GM18870 (cell line): ENCODE measurements around the gene COMP.
"Not testable (repeated sequence)": the region's sequence is repeated elsewhere in the genome, so short reads cannot be mapped to it uniquely, and the experiment has no call there.

Source experiments
- ATAC-seq: cut with Tn5 transposase; IDR thresholded peaks from one replicate; pipeline ENCODE4 v1.9.1; 2021; ENCODE audit warnings: moderate library complexity; ENCODE audit not compliant: unreplicated experiment

Gene COMP

GRCh38 chr19:18749362-18750231 is 41.5 kb downstream of the COMP start:
- no peak for ATAC-seq

DNA sequence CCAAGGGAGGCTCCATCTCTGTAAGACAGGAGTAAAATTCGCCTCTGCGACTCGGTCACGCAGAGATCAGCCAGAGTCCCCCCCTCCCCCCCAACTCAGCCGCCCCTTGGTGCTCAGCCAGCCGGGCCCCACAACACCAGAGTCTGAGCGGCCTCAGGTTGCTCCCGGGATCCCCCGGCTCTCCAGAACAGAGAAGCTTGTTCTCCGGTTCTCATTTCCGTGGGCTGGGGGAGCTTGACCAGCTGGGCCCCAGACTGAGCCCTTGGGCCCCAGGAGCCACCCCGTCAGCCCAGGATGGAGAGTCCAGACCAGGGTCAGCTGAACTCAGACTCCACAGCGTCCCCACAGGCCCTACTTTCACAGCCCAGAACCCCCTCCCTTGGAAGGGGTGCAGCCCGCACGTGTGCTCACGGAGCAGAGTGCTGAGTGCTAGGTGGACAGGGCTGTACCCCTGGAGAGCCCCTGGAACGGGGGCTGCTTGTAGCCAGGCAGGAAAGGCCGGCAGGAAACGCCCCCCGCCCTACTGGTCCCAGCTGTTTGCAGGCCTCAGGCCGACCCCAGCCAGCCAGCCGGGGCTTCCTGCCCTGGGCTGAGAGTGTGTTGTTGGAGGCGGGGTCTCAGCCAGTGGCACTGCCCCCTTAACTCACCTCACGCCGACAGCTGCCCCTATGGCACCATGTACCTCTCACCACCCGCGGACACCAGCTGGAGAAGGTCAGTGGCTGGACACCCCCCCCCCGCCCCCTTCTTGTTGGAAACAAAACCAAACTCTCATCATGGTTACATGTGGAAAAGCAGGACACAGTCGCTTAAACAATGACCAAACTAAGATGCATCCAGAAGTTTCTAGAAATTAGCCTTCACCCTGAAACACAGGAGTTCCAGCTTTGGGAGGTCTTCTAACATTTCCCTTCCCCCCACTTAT is 44.4 kb downstream of the COMP start:
- no peak for ATAC-seq

DNA sequence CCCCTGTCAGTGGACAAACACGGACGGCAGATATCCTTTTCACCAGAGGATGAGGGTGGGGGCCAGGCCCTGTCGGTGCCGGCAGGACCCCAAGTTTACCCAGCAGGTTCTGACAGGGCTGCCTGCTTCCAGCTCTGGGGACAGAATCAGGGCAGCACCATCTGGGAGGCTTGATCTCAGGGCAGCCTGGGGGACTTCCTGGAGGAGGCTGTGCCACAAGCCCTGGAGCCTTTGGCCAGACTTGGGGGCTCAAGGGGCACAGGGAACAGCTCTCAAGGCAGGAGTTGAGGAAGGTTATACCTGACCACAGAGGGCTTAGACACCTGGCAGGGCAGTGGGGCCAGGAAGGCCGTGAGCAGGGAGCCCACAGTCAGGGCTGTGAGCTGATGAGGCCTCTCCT is 45.2 kb downstream of the COMP start:
- no peak for ATAC-seq

DNA sequence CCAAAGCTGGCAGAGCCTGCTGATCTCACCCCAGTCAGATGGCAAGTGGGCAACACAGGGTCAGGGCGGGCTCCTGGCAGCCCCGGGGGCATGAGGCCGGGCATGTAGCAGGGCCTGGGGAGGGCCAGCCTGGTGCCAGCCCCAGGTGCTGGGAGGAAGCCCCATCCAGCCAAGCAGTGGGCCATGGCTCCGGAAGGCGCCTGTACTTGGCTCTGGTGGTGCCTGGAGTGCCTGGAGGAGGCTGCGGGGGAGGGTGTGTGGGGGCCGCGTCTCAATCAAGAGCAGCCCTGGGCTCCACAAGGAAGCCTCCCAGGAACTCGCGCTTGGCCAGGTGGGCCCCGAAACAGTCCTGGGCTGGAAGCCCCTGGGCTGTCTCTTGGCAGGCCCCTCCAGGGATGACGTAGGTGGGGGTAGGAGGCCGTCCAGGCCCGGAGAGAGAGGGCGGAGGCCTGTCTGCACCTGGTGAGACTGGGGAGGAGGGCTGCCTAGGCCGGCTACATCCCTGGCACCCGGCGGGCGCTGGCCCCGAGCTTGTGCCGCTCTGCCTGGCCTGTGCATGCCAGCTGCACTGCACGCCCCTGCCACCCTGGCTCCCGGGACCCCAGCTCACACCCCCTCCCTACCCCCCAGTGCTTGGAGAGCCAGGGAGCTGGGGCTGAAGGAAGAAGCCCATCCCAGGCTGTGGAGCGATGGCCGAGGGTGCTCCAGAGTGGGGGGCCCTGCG is 45.9 kb downstream of the COMP start:
- ATAC-seq = no peak

DNA sequence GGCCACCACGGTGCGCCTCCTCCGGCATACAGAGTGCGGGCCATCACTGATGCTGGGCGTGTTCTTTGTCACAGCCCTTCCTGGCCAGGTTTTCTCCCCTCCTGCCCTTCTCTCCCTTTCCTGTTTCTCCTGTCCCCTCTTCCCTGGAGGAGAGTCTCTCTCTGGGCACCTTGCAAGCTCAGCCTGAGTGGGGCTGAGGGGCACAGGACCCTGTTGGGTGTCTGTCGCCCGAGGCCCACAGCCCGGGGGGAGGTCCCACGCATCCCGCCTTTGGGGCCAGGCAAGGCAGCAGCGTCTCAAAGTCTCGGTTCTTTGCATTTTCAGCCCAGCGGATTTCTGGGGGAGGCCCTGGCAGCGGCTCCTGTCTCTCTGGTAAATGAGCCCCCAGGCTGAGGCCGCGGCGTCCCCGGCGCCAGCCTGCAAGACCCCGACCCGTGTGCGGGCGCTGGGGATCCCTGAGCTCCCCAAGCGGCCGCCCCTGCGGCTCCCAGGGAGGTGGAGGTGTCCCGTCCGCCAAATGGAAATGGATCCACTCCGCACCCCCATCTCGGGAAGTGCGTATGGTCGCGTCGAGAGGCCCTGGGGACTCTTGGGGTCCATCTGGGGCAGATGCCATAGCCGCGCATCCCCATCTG is 47.2 kb downstream of the COMP start:
- ATAC-seq = no peak

GRCh38 chr19:18742838-18743783 is 48.0 kb downstream of the COMP start:
- ATAC-seq = no peak

GRCh38 chr19:18742324-18742723 is 48.8 kb downstream of the COMP start:
- no peak for ATAC-seq

DNA sequence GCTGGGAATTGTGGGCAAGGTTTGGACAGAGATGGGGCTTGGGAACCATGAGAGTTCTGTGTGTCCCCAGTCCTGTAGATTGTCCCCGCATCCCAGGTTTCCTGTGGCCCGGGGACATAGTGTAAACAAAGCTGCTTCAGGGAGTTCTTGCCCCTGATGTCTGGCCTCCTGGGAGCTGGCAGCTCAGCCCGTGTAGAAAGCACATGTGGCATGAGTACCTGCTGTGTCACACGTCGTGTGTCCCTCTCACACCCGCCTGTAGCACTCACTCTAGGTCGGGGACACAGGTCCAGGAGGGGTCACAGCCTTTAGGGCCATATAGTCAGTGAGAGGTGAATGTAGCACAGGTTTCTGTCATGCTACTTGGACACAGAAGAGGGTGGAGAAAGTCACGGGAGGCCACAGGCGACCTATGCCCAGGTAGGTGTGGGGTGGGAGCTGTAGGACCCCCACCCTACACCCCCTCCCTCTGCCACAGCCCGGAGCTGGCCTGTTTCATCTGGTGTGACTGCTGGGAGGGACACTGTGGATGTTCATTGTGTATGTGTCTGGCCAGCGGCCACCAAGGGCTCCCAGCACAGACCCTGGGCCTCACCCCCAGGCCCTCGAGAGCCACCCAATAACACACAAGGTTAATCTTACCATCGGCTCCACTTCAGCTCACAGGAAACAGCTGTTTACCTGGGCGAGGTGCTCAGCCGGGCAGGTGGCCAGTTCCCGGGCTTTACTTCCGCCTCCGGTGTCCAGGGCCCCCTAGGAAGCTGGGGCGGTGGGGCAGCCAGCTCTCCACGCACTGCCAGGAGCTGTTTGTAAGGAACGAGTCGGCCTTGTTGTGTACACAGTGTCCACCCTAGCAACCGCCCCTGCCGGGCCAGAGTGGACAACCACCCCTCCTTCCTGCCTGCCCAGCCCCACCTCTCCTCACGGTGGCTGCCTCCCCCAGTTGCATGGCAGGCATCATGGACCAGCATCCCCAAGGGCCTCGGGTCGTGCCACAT is 49.7 kb downstream of the COMP start:
- no peak for ATAC-seq

- ATAC-seq = no peak
Observed at GRCh38 chr19:18738961-18739690, 52.0 kb downstream of the COMP start.

- no peak for ATAC-seq
Observed at GRCh38 chr19:18737954-18738351, 53.2 kb downstream of the COMP start.

DNA sequence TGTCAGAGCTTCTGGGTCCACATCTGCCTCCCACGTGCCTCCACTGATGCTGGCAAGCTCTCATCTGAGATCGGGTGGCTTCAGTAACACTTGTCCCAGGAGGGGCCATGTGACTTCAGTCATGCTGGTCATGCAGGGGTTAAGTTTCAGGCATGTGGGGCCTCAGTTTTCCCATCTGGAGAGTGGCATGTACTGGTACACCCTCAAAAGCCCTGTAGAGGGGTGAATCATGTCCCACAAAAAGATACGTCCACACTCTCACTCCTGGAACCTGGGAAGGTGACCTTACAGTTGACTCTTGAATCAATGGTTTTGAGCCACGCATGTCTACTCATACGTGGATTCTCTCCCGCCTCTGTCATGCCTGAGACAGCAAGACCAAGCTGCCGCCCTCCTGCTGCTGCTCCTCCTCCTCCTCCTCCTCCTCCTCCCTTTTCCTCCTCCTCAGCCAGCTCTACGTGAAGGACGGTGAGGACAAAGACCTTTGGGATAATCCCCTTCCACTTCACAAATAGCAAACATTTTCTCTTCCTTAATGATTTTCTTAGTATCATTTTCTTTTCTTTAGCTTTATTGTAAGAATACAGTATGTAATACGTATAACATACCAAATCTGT is 53.7 kb downstream of the COMP start:
- no peak for ATAC-seq

DNA sequence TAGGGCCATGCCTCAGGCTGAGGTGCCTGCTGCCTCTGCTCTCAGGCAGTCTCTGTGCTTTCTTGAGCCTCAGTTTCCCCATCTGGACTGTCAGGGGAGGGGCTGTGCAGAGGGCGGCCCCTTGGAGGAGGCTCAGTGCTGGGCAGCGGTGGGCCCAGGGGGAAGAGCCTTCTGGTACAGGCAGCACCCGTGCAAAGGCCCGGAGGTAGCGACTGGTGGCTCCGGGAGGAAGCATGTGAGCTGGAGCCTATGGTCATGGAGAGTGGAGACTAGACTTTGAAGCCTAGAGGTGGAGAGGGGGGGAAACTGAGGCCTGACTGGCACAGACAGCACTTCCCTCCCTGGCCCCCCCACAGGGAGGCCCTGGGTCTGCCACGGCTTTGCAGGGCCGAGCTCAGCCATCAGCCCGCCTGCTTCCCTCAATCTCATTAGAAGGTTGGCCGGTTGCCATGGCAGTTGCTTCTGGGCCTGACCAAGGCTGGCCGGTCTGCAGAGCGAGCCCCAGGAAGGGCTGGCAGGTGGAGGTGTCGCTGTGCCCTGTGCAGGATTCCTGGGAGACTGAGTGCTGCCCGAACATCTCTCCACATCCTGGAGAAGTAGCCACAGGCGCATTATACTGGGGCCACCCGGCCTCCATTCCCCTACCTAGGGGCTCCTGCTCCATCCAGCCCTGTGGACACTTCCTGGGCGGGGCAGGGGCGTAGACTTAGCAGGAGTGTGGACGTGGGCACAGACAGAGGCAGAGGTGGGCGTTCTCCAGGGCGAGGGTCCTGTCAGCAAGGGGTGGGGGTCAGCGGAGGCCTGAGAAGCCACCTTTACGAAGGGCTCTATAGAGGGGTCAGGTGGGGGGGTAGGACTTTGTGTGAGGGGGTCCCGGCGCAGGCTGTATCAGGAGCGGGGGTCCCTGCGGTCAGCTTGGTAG is 54.4 kb downstream of the COMP start:
- ATAC-seq = no peak

GRCh38 chr19:18735752-18736151 is 55.4 kb downstream of the COMP start:
- no peak for ATAC-seq

DNA sequence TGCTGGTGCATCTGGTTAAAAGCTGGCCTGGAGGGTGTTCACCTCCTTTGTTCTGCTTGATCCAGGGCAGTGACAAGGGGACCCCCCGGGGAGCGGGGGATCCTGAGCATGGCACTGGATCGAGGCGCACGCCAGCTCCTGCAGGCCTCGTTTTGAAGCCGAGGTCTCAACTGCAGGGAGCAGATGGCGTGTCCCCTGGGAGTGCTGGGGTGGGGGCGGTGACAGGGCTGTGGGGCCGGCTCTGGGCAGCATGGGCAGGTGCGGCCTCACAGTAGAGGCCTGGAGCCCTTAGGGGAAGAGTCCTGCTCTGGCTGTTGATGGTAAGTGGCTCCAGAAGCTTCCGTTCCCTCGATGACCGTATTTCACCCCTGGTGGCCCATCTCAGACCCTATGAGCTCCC is 55.8 kb downstream of the COMP start:
- ATAC-seq = no peak

GRCh38 chr19:18733762-18734332 is 57.3 kb downstream of the COMP start:
- not testable (repeated sequence) for ATAC-seq

- no peak for ATAC-seq
Observed at GRCh38 chr19:18733196-18733647, 57.9 kb downstream of the COMP start.
